Right kidney (tissue), 1 donor: Measurements from ENCODE around the gene DPYD.
"Not testable (repeated sequence)": the region's sequence is repeated elsewhere in the genome, so short reads cannot be mapped to it uniquely, and the experiment has no call there.

Experiments used
- DNase-seq: peaks from one replicate; pipeline ENCODE4 v3.0.0-alpha.2; 2016

DPYD gene

DNA sequence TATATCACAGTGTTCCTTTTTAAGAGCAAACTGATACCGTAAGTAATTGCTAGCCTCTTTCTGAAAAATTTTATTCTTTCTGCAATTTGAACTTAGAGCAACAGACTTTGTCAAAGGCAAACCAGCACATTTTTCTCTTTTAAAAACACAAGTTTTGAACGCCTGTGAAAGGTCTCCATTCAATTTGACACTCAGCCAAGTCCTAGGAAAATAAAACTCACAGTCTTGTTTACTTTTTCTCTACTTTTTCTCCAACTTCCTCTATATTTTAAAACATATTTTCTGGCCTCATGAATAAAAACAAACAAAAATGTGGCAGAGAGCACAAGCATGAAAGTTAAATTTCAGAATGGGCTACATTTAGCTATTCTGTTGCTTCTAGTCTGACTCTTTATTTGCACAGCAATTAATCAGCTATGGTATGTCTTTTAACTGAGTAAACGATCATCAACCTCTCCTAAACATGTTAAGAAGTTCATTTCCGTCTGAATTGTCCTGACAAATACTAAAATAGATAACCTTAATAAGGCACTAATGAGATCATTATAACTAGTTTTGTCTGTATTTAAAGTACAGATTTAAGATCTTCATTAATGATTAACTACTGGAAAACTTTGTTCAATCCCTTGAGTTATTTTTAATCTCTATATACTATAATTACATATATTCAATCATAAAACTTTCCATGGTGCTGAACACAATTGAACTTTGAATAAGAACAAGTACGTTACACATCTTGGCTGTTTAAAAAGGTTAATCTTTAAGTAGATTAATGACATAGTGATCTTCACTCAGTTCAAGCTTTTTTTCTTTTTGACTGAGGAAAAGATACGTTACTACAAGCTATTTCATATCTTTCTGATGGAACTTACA is 648.7 kb downstream of the DPYD start:
- DNase-seq, result no peak

DNA sequence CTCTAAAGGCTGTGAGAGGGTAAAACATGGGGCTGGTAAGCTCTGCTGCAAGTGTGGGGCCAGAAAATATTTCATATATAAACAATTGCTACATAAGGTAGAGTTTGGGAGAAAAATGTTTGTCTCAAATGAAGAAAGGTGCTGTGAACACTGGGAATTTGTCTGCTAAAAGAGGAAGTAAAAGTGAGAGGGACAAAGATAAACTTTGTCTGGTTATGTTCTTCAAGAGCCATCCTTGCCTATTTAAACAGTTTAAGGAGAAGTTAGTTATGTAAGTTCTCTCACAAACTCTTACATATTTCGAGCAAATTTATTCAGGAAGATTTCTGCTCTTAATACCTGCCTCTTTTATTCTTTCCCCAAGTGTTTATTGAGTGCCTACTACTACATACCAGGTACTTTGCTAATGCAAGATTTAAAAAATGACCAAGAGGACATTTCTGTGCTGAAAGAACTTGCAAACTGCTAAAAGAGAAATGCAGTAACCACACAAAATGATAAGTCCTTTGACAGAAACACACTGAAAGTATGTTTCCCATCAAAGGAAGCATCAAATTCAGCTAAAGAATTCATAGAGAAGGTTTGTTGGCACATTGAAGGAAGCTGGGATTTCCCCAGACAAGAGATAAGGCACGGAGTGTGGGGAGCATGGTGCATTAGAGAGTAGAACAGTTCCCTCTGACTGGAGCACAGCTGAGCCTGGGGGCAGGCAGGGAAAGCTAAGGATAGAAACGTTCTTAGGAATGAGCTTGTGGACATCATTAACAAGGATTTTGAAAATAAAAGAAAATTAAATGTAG is 650.1 kb downstream of the DPYD start:
- DNase-seq, result no peak

- no peak for DNase-seq
Observed at GRCh38 chr1:97265630-97266029, 655.2 kb downstream of the DPYD start.

DNA sequence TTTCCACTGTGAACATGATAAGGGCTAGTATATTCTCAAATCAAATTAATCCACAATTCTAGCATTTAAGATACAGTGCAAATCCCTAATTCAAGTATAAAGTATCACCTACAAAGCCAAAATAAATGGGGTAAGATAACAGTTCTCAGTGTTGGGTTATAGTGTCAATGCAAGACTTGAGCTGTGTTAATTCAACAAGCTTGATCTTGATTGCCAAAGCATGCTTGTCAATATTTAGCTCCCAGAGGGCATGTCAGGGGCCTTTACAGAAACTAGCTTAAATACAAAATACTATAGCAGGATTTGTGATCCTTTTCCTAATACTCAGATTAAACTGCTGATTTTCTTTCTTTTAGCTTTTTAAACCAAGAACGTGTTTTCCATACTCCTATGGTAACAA is 658.0 kb downstream of the DPYD start:
- no peak for DNase-seq

DNA sequence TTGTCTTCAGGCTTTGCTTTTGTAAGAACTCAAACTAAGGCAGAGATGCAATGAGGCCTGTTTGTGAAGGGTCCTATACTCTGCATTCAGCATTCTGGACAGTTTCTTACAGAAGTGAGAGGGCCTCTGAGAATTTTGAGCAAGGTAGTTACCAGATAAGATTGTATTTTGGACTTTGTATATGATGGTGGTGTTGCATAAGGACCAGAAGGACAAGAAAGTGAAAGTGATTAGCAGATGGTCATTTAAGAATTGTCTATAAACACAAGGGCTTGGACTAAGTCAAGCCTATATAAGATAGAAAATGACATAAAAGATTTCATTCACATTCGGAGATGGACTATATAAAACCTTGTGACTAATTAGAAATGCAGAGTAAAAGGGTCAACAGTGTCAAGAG is 662.2 kb downstream of the DPYD start:
- no peak for DNase-seq

- DNase-seq, result no peak
Observed at GRCh38 chr1:97254731-97255463, 665.9 kb downstream of the DPYD start.

- DNase-seq, result no peak
Observed at GRCh38 chr1:97252925-97253324, 667.9 kb downstream of the DPYD start.

GRCh38 chr1:97252076-97252475 is 668.8 kb downstream of the DPYD start:
- DNase-seq, result no peak

GRCh38 chr1:97247196-97247595 is 673.6 kb downstream of the DPYD start:
- no peak for DNase-seq

DNA sequence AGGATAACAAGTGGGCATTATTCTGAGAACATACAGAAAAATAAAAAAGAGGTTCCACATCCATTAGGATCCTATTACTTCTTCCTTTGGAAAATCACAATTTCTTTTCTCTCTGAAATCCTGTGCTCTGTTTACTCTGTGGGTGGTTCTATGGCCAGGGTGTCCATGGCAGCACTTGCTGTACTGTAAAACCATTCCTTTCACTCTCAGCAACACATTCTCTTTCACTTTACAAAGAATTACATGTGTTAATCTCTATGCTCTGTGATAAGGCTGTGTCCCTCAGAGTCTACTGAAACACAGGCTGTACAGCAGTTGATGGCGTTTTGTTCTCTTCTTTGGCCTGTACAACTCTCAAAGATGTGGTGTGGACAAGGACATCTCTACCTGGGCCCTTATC is 675.2 kb downstream of the DPYD start:
- DNase-seq, result no peak

- no peak for DNase-seq
Observed at GRCh38 chr1:97245026-97245425, 675.8 kb downstream of the DPYD start.

DNA sequence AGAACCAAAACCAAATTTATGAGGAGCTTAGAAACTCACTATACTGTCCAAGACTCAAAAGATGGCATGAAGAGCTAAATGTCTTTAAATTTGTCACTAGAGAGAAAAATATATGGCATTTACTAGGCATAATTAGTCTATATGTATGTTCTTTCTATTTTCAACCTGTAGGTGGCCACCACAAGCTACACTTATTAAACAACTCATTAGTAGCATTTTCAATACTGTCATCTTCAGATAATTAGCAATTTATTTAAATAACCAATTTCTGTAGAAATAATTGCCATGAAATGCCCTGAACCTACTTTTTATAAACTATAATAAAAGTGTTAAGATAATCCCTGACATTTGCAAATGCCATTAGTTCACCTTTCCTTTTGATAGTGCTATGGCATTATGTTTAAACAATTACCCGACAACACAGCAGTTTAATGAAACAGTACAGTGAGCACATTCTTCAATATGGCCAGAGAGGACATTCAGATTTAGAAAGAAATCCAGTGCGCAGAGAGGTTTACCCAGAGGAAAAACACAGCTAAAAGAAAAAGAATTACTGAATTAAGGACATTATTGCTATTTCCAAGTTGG is 676.8 kb downstream of the DPYD start:
- no peak for DNase-seq

DNA sequence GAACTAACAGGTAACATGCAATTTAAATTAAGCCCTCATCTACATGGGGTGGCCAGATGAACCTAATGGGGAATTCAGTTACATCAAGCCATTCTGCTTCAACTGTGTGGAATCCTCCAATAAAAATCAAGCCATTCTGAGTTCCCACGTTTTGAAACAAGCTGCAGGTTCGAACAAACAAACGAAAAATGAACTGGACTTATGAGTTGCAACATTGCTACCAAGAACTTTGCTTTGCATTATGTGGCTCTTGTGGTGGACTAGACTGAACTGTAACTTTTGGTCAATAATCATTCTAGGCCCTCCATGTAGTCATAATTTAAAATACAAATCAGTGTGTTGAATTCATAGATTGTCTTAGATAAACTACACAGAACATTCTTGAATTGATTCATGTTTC is 682.0 kb downstream of the DPYD start:
- DNase-seq, result no peak

DNA sequence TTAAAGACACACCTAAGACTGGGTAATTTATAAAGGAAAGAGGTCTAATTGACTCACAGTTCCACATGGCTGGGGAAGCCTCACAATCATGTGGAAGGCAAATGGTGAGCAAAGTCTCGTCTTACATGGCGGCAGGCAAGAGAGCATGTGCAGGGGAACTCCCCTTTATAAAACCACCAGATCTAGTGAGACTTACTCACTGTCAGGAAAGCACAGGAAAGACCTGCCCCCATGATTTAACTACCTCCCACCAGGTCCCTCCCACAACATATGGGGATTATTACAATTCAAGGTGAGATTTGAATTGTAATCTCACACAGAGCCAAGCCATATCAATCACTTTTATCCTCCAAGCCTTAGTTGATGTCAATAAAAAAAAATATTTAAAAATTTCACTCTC is 689.5 kb downstream of the DPYD start:
- DNase-seq, result not testable (repeated sequence)

DNA sequence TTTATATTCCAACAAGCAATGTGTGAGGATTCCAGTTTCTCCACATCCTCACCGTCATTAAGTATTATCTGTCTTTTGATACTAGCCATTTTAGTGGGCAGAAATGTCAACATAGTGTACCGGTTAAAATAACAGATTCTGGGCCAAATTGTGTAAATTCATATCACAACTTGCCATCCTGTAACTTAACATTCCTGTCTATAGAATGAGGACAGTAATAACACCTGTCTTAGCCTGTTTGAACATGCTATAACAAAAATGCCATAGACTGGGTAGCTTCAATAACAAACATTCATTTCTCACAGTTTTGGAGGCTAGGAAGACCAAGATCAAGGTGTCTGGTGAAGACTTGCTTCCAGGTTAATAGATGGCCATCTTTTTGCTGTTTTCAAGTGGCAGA is 708.2 kb downstream of the DPYD start:
- no peak for DNase-seq

- no peak for DNase-seq
Observed at GRCh38 chr1:97210307-97210706, 710.5 kb downstream of the DPYD start.

- DNase-seq, result no peak
Observed at GRCh38 chr1:97209381-97209957, 711.4 kb downstream of the DPYD start.

- no peak for DNase-seq
Observed at GRCh38 chr1:97207868-97208267, 713.0 kb downstream of the DPYD start.

GRCh38 chr1:97204468-97204867 is 716.4 kb downstream of the DPYD start:
- no peak for DNase-seq

DNA sequence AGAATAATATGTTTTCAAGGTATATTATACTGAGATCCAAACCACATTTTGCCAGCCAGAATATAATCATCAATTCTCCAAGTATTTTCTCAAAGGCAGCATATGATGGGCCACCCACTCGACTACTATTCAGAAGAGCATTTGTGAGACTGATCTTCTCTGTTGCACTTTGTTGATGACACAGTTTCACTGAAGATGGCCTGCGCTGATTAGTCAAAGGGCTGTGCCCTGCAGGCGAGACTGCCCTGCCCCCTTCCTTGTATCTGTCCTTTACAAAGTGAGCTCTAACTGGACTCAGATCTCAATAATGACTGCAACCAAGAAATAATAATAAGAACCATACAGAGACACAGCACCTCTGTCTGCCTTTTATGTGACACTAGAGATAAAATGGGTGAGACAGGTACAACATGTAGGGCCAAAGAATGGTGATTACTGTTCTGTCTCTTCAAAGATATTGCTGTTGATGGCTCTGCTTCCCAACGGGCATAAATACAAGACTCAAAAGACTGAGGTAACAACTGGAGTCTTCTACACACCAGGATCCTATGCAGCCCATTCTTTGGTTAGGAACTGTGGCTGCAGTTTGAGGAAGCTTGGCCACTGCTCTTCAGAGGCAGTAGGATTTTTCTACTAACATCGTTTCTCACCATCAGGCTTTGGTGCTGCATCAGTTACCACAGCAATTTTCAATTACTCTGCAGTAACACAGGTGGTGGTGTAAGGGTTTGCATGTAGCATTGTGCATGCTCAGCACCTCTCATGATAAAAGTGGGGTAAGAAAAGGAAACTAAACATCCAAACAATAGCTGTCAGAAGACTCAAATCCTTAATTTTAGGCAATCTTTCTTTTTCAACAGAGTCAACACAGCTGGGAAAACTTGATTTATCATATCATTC is 718.1 kb downstream of the DPYD start:
- DNase-seq, result no peak

- no peak for DNase-seq
Observed at GRCh38 chr1:97201641-97202040, 719.2 kb downstream of the DPYD start.
